Stimulated activated CD8-positive, alpha-beta memory T cell treated with anti-CD3 and anti-CD28 coated beads, Interleukin-15, amount 100 ng/mL, for 1 hour (primary cell): ENCODE data around the gene NHSL2.
A peak's percentile ranks its signal among the peaks of the same experiment; 100 is the strongest.

Experiments used
- DNase-seq: peaks from one replicate; pipeline ENCODE4 v3.0.0-alpha.2; 2020; ENCODE audit warnings: low read depth

NHSL2 gene

GRCh38 chrX:72071213-72071612, 160.6 kb downstream of the NHSL2 start:
- DNase-seq, result no peak

- no peak for DNase-seq
Observed at GRCh38 chrX:72073633-72074032, 163.0 kb downstream of the NHSL2 start.

DNA sequence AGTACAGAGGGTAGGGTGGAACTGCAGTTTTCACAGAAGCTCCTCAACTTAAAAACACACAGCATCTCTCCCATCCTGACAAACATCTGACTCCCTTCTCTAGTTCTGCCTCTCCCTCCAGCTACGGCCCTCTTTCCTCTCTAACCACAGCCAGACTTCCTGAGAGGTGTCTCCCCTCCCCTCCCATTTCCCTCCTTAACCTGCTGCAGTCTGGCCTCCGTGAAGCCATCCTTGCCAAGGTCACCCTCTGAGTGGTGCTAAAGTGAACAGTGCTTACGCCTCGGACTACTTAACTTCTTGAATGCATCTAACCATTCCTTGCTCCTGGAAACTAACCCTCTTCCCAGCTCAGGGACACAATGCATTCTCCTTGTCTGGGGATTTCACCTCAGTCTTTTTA, 167.8 kb downstream of the NHSL2 start:
- no peak for DNase-seq

DNA sequence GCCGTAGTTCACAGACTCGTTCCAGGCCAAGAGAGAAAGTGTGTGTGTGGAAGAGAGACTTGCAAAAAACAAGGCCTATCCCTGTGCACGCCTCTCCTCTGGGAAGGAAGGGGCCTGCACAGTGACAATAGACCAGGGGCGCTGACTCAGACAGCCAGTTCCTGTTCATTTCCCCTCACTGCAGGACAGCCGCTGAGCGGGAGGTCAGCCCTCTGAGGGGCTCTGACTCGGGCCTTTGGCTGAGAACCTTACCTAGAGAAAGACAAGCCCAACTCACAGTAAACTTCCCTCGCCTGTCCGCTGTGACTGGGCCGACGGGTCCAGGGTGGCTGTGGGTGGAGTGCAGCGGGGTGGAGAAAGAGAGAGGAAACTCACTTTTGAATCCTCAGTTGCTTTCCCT, 169.0 kb downstream of the NHSL2 start:
- no peak for DNase-seq

- DNase-seq, result no peak
Observed at GRCh38 chrX:72080150-72080549, 169.5 kb downstream of the NHSL2 start.

DNA sequence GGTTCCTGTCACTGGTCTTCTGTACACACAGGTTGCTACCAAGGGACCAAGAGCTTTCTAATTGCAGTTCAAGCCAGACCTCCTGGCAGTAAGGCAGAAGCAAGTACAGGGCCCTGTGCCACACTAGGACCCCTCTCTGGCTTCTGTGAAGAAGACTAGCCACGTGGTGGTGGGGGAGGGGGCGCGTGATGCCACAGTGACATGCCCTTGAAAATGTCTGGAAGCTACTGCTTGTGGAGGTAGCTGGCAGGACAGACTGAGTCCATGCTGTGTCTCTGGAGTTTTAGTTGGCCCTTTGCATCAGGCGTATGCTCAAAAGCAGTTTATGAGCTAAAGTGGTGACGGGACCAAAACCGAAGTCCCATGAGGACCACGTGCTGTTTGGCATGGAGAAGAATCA, 170.2 kb downstream of the NHSL2 start:
- DNase-seq, result no peak

- DNase-seq, result no peak
Observed at GRCh38 chrX:72081605-72082320, 171.1 kb downstream of the NHSL2 start.

- no peak for DNase-seq
Observed at GRCh38 chrX:72083291-72083690, 172.6 kb downstream of the NHSL2 start.

GRCh38 chrX:72084114-72084513, 173.5 kb downstream of the NHSL2 start:
- DNase-seq, result no peak

- DNase-seq, result no peak
Observed at GRCh38 chrX:72086995-72087394, 176.3 kb downstream of the NHSL2 start.

- DNase-seq, result no peak
Observed at GRCh38 chrX:72088761-72089160, 178.1 kb downstream of the NHSL2 start.

- no peak for DNase-seq
Observed at GRCh38 chrX:72089254-72089653, 178.6 kb downstream of the NHSL2 start.

DNA sequence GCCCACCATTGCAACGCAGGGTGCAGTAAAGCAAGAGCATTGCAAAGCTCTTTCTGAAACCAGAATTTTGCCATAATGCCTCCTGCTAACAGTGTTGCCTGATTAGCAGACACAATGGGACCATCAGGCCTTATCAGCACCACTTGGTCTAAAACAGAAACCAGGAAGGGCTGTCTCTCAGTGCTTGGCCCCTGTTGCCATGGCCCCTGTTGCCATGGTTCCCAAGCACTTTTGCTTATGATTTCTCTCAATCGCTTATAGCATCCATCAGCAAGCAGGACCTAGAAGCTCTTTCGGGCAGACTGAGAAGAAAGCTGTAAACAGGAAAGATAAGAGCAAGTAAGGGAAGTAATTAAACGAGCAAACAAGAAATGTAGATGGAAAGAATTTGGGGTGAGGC, 184.2 kb downstream of the NHSL2 start:
- DNase-seq, result peak; percentile 35

- no peak for DNase-seq
Observed at GRCh38 chrX:72095370-72095769, 184.7 kb downstream of the NHSL2 start.

DNA sequence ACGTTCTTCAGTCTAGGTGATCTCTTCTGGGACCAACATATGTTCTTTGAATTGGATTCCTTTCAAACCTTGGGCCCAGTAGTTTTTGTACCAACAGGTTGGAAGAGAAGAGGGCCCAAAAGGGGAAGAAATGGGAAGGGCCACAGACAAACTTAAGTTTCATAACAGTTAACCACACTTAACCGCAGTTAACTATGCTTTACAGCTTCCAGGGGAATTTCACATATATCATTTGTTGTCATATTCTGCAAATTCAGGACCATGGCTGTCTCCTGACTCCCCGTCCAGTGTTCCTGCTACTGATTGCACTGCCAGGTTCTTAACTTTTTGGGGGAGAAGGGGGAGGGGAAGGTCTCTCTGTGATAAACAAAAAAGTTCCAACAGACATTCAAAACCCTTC, 186.5 kb downstream of the NHSL2 start:
- no peak for DNase-seq

DNA sequence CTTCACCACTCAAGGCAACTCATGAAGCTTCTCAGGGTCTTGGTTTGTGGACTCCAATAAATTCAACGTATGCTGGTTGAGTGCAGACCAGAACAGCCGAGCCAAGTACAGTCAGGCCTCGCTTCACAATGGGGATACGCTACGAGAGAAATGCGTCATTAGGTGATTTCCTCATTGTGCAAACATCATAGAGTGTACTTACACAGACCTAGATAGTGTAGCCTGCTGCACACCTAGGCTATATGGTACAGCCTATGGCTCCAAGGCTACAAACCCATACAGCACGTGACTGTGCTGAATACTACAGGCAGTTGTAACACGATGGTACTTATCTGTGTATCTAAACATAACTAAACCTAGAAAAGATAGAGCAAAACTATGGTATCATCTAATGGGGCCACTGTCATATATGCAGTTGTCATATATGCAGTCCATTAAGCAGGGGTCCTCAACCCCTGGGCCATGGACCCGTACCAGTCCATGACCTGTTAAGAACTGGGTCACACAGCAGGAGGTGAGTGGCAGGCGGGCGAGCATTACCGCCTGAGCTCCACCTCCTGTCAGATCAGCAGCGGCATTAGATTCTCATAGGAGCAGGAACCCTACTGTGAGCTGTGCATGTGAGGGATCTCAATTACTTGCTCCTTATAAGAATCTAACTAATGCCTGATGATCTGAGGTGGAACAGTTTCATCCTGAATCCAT, 189.6 kb downstream of the NHSL2 start:
- DNase-seq, result no peak

- peak; percentile 41 for DNase-seq
Observed at GRCh38 chrX:72100824-72101351, 190.2 kb downstream of the NHSL2 start.

DNA sequence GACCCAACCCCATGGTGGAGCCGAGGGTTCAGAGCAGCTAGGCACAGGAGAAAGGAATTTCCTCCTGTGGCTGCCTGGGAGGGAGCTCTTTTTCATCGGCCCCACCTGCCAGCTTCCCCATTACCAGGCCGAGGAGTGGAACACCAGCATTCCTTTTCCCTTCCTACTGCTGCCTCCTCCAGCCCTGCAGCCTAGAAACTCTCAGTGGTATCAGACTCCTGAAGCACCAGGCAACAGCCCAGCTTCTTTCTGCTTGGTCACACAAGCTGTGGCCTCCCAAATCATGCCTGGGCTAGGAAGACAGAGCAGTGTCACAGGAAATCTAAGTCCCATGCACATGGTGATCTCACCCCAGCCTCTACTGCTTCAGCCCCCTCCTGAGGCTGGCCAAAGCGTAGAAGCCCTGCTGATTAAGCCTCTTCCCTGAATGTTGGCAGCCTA, 191.0 kb downstream of the NHSL2 start:
- no peak for DNase-seq

GRCh38 chrX:72102126-72102525, 191.5 kb downstream of the NHSL2 start:
- no peak for DNase-seq

DNA sequence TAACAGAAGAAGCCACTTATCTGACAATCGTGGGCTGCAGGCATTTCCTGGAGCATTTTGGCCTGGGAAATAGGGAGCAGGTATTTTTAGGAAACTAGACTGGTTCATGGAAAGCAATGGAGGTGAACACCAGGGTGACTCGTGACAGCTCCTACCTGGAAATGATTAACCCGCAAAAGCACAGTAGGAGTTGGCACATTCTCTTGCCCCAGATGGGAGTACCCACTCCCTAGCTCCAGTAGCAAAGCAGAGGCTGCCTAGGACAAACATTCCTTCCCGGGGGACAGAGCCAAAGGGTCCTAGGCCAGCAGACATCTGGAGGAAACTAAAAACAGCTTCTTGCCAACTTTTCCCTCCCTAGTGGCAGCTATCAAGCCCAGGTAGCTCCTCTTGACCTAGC, 192.1 kb downstream of the NHSL2 start:
- no peak for DNase-seq

DNA sequence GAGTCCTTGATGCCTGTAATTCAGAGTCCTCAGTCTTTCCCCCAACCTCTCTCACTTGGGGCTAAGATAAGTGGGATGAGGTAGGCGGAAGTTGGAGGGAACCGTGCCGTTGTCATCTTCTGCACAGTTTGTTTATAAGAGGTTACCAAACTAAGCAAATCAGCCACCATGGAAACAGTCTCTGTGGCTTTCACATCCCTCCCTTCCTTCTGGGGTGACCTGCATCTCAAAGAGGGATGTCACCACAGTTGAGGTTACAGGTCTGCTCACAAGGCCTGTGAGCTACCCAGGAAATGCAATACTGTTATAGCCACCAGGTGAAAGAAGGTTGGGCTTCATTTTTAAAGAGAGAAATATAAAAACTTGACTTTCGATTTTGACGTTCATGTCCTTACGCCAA, 194.8 kb downstream of the NHSL2 start:
- no peak for DNase-seq

DNA sequence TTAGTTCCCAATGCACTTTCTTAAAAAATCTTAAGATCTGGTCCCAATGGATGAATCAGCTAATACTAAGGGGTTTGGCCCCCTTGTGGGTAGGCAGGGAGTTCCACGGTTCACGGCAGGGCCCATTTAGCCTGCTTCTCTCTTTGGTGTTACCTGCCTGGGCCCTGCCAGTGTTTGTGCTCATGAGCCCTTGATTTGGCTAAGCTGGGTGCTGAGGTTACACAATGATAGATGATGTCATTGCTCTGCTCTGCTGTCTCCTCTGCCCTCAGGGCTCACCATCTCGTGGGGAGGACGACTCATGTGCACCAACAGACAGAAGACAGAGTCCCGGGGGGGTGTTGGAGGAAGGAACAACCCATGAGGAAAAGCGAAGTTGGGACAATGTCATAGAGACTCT, 196.7 kb downstream of the NHSL2 start:
- no peak for DNase-seq

GRCh38 chrX:72107841-72108595, 197.4 kb downstream of the NHSL2 start:
- DNase-seq, result no peak
